Esophagus muscularis mucosa (tissue), 4 donors: ENCODE results near the gene SGCE. TPM values are rescaled to one million over a fixed set of nuclear protein-coding genes. Genes with fewer than 3 reads are reported as not detected.

Source experiments
- DNase-seq: peaks from one replicate; pipeline ENCODE4 v3.0.0-alpha.2; 2017; ENCODE audit errors: extremely low spot score
- H3K27ac ChIP-seq, 4 donors: fragments of 200-600 bp; sonication (generic); replicated peaks in 1 of 4; 1 replicate in 3 of 4; 2 replicates in 1 of 4; pipeline ENCODE4 v1.5.1; 2016 to 2019; ENCODE audit warnings: mild to moderate bottlenecking in 1 of 4
- H3K27me3 ChIP-seq, 4 donors: fragments of 200-600 bp; sonication (generic); one replicate each; pipeline versions ENCODE4 v1.5.1 to v1.6.0; 2016 to 2019
- H3K36me3 ChIP-seq, 4 donors: fragments of 200-600 bp; sonication (generic); one replicate each; pipeline ENCODE4 v1.5.1; 2016 to 2019
- H3K4me1 ChIP-seq, 4 donors: fragments of 200-600 bp; sonication (generic); one replicate each; pipeline ENCODE4 v1.5.1; 2016 to 2019
- H3K4me3 ChIP-seq, 4 donors: fragments of 200-600 bp; sonication (generic); 1 replicate in 2 of 4; 2 replicates in 2 of 4; pipeline ENCODE4 v1.5.1; 2016 to 2019; ENCODE audit warnings: mild to moderate bottlenecking in 4 of 4, moderate library complexity in 1 of 4
- H3K9me3 ChIP-seq, 4 donors: fragments of 200-600 bp; sonication (generic); 1 replicate in 3 of 4; 2 replicates in 1 of 4; pipeline ENCODE4 v1.5.1; 2016 to 2019
- CTCF ChIP-seq, 3 experiments: fragments of 200-600 bp in 2 of 3; fragments of 450-650 bp in 1 of 3; sonication (generic) in 2 of 3; IDR thresholded peaks; one replicate each; pipeline ENCODE4 v1.5.1; 2017 to 2019; ENCODE audit warnings: antibody characterized with exemption in 3 of 3, mild to moderate bottlenecking in 2 of 3, moderate library complexity in 1 of 3
- EP300 ChIP-seq: sonication (generic); formaldehyde crosslinking; IDR thresholded peaks from one replicate; pipeline ENCODE4 v1.6.1; 2017; ENCODE audit warnings: antibody characterized with exemption
- POLR2A ChIP-seq: fragments of 450-650 bp; IDR thresholded peaks from one replicate; pipeline ENCODE4 v1.6.1; 2017; ENCODE audit warnings: antibody characterized with exemption, moderate library complexity, mild to moderate bottlenecking, low read depth
- POLR2AphosphoS5 ChIP-seq, 2 donors: sonication (generic); formaldehyde crosslinking; IDR thresholded peaks; one replicate each; pipeline ENCODE4 v1.6.1; 2017; ENCODE audit warnings: antibody characterized with exemption in 2 of 2
- WGBS: methylation state at CpG from one replicate; pipeline ENCODE4 v1.1.5; 2018; 5-methylcytosine and 5-hydroxymethylcytosine counted together
- intact Hi-C: fragments of 100-400 bp; cut with DNase I; formaldehyde crosslinking; loops from one replicate; pipeline ENCODE4 v1.15.1; 2023
- total RNA-seq, 4 donors: library from RNA; depleted of rRNA; stranded (reverse); fragments of >200 nt; gene quantifications; one replicate each; pipeline versions ENCODE4 v1.1.0 to v1.2.1, GENCODE V29; 2016

The SGCE gene
- total RNA-seq, 4 donors from 2014 or later = 72.6 to 135 (median 88.1) TPM

DNA sequence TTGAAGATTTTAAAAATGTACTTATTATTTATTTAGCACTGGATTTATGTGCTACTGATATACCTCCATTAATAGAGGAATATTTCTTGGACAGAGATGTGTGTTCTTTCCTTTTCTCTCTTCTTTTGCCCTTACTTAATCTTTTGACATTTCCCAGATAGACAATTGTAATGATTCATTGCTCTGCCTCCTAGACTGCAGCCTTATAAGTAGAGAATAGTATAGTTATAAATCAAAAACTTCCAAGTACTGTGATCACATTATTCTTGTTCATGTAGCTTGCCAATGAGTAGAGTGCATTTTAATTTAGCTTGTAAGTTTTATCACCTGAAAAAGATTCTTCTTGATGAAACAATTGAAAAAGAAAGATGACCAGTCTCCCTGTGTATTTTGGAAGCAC lies 98.7 kb downstream of the SGCE start:
- H3K9me3 ChIP-seq = no peaks in the 10 kb centered on the region
- H3K27ac ChIP-seq = no peak overlapping the region
- intact Hi-C loops = no loop called here
- no peak for TF ChIP-seq POLR2AphosphoS5 (IDR thresholded peaks at IDR 0.05)
- no peak for TF ChIP-seq CTCF (IDR thresholded peaks at IDR 0.05)
- H3K27me3 ChIP-seq = no peaks in the 10 kb centered on the region
- DNase-seq = no peak
- H3K4me1 ChIP-seq = peaks cover 0 to 10% (median 0%) of the 10 kb centered on the region in 4 donors
- H3K36me3 ChIP-seq = peaks cover 0 to 51% (median 15%) of the 10 kb centered on the region in 4 donors
- no peak overlapping the region for H3K4me3 ChIP-seq

- WGBS = 85% methylated on average over 2 of the region's 2 CpGs
- H3K27me3 ChIP-seq = no peaks in the 10 kb centered on the region
- peaks cover 0 to 5% (median 0%) of the 10 kb centered on the region in 4 donors for H3K4me1 ChIP-seq
- no peak overlapping the region for H3K4me3 ChIP-seq
- TF ChIP-seq POLR2AphosphoS5 (IDR thresholded peaks at IDR 0.05) (no peak), POLR2A (no peak), CTCF (IDR thresholded peaks at IDR 0.05) (no peak), EP300 (no peak)
- no peak for DNase-seq
- peaks cover 0 to 58% (median 15%) of the 10 kb centered on the region in 4 donors for H3K36me3 ChIP-seq
- no peaks in the 10 kb centered on the region for H3K9me3 ChIP-seq
- H3K27ac ChIP-seq = no peak overlapping the region
- intact Hi-C loops = no loop called here
Observed at GRCh38 chr7:94556028-94556427, 99.9 kb downstream of the SGCE start.

- H3K27me3 ChIP-seq = no peaks in the 10 kb centered on the region
- peaks cover 0 to 21% (median 5%) of the 10 kb centered on the region in 4 donors for H3K36me3 ChIP-seq
- no peaks in the 10 kb centered on the region for H3K9me3 ChIP-seq
- DNase-seq = no peak
- H3K4me3 ChIP-seq = no peak overlapping the region
- TF ChIP-seq CTCF (IDR thresholded peaks at IDR 0.05) = no peak
- TF ChIP-seq EP300 = no peak
- no peak for TF ChIP-seq POLR2A
- no peak for TF ChIP-seq POLR2AphosphoS5 (IDR thresholded peaks at IDR 0.05)
- WGBS = 52% methylated on average over 1 of the region's 1 CpG
- intact Hi-C loops = no loop called here
- H3K4me1 ChIP-seq = peaks cover 0 to 9% (median 2%) of the 10 kb centered on the region in 4 donors
- H3K27ac ChIP-seq = no peak overlapping the region
Observed at GRCh38 chr7:94547126-94547525, 108.8 kb downstream of the SGCE start.

GRCh38 chr7:94540428-94540827 lies 115.5 kb downstream of the SGCE start:
- H3K9me3 ChIP-seq = no peaks in the 10 kb centered on the region
- intact Hi-C loops = no loop called here
- 60% methylated on average over 1 of the region's 1 CpG for WGBS
- no peak for DNase-seq
- H3K36me3 ChIP-seq = peaks cover 0 to 41% (median 28%) of the 10 kb centered on the region in 4 donors
- H3K27ac ChIP-seq = no peak overlapping the region
- no peaks in the 10 kb centered on the region for H3K4me1 ChIP-seq
- TF ChIP-seq EP300 = no peak
- no peak for TF ChIP-seq POLR2AphosphoS5 (IDR thresholded peaks at IDR 0.05)
- no peak for TF ChIP-seq POLR2A
- TF ChIP-seq CTCF (IDR thresholded peaks at IDR 0.05) = no peak
- H3K4me3 ChIP-seq = no peak overlapping the region
- H3K27me3 ChIP-seq = no peaks in the 10 kb centered on the region

Other genes starting within 250 kb of the SGCE start
- gene CASD1, start 146.3 kb downstream of the SGCE start, total RNA-seq = 10 to 100 TPM; 17.6 to 27.0 (median 18.8) TPM